ELR (cell line): ENCODE measurements around the gene POLR1G.

Experiments used
- DNase-seq: peaks from one replicate; pipeline ENCODE4 v3.0.0-alpha.2; 2015; ENCODE audit warnings: low read depth

Gene POLR1G

DNA sequence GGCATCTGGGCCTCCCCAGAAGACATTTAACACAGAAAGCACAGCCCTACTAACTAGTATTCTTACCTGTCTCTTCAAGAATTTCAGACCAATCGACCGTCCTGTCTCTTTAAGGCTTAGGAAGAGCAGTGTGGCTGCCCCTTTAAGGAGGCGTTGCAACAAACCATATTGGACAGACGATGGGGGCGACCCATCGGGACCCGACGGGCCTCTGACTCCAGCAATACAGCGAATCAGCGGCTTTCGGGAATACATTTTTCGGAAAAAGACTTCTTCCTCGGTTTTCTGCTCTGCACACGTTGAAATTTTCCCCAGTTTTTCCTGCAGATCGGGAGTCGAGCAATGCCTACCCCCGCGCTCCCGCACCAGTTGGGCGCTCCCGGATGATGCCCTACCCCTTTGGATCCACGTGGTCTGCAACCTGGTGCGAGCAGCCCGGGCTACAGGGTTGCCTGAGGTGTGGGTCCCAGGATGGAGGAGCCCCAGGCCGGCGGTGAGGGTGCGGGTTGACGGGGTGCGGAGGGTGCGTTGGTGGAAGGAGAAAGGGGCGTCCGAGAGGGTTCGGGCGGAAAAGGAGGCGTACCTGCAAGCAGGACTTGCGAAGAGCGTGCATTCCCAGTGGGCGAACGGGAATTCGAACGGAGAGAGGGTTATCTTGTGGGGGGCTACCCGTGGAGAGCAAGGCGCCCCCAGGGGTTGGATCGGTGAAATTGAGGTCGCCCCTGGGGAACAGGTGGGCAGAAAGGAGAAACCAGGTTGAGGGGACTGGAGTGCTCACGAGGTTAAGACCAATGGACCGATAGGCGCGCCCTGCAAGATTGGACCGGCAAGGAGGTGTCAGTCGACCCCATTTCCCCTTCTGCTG lies at the start of gene POLR1G:
POLR1G (plus strand) TSS at position 419 of the 865 bp plus-strand sequence; CDS start at position 472, 53 bp downstream.
- peak; percentile 88 for DNase-seq

DNA sequence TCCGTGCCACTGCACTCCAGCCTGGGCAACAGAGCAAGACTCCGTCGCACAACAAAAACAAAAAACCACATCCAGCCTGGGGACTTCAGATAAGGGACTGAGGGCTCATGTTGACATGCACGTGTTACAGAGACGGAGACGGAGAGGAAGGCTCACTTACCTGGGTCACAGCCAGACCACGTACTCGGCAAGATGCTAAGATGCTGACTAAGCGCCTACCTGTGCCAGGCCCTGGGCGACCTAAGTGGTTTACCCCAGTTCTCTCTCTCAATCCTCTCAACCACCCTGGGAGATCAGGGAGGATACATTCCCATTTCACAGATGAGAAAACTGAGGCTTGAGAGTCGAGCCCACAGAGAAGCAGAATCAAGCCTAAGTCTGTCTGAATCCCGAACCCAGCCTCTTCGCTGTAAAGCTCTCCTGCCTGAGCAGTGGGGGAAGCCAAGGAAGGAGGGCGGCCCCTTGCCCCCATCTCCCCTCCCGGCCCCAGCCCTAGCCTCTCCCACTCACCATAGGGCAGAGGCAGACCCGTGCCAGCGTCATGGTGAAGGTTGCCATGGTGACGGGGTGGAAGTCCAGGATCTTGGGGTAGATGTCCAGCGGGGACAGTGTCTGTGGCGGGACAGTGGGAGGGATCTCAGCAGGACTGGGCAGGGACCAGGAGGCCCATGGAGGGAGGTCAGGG lies 49.5 kb upstream of the POLR1G start:
- no peak for DNase-seq

DNA sequence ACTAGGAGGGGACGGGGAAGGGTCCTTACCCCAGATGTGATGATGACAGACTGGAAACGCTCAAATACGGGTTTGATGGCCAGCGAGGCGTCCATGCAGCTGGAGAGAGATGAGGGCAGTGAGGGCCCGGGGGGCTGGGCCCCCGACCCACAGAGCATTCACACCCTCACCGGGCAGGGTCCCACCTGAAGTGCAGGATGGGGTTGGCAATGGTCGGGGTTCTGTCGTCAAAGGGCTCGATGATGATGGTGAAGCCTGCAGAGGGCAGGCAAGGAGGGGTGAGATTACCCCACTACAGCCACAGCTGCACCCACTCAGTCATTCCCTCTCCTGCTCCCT lies 49.0 kb upstream of the POLR1G start:
- DNase-seq, result no peak

- no peak for DNase-seq
These were observed 48.1 kb upstream of the POLR1G start for GRCh38 chr19:45358213-45358792.

DNA sequence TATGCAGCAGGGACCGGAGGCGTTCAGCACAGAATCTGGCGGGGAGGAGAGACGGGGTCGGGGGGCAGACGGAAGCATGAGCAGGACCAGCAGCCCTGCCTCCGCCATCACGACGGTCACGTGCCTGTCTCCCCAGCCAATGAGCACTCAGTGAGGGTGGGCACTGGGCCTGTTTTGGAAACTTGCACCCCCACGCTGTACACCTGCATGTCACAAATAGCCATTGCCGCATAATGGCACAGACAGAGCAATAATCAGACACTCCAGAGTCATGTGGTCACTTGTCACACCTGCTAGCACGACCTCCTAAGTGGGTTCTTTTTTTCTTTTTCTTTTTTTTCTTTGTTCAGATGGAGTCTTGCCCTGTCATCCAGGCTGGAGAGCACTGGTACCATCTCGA lies 44.8 kb upstream of the POLR1G start:
- DNase-seq, result no peak

- no peak for DNase-seq
These were observed 44.2 kb upstream of the POLR1G start for GRCh38 chr19:45362291-45362690.

GRCh38 chr19:45363861-45364459 lies 42.5 kb upstream of the POLR1G start:
- no peak for DNase-seq

GRCh38 chr19:45364696-45365095 lies 41.7 kb upstream of the POLR1G start:
- no peak for DNase-seq

- no peak for DNase-seq
These were observed 38.3 kb upstream of the POLR1G start for GRCh38 chr19:45368127-45368526.

DNA sequence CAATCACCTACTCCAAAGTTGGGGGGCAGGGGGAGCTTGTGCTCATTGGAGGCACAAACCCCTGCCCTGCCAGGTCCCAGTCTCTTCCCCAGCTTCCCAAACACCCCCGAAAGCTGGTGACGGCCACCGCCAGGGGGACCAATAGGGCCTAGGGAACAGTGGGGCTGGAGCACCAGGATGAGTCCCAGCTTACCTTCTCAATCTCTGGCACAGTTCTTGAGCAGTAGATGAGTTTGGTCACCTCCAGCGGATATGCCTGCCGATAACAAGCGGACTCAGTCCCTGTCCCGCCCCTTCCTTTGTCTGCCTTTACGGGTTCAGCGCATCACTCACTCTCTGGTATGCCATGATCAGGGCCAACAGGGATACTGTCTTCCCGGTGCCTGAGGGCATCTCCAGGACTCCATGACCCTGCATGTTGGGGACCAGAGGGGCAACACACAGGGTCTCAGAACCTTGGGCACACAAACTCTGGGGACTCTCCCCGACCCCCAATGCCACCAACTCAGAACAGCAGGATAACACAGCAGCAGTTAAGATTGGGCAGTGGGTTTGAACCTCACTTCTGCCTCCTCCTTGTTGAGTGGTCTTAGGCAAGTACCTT lies 37.6 kb upstream of the POLR1G start:
- no peak for DNase-seq

GRCh38 chr19:45370410-45371204 lies 35.8 kb upstream of the POLR1G start, which contains the start of gene ERCC2:
Gene ERCC2, minus strand, starts transcription at chr19:45370573. Its CDS starts 33 bp downstream, at chr19:45370540.
- DNase-seq, result peak; percentile 99

- peak; percentile 93 for DNase-seq
These were observed 30.3 kb upstream of the POLR1G start for GRCh38 chr19:45376045-45376724.

DNA sequence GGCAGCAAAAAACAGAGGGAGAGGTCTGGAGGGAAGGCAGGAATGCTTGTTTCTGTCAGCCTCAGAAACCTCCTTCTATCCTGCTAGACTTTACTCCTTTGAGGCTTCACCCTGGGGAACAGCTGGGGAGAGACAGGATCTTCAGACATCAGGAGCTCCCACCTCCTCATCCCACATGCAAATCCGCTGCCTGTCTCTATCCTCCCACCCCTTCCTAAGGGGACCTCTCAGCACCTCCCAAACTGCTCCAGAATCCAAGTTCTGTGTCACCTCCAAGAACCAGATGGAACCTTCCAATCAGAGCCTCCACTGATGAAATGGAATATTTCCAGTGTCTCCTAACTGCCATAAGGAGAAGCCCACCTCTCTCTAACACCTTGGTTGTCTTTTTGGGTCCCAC lies 26.3 kb upstream of the POLR1G start:
- no peak for DNase-seq

DNA sequence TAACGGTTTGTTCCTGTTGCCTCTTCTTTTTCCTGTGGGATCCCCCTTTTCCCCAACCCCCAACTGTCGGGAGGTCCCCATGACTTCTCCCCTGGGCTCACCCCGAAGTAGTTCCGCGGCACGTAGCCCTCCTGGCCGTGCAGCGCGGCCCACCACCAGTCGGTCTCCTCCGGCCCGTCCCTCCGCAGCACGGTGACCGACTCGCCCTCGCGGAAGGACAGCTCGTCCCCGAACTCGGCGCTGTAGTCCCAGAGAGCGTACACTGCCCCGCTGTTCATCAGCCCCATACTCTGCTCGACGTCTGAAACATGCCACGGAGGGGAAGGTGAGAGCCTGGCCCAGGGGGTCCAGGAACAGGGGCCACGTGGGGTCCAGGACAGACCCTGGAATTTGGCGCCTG lies 24.0 kb upstream of the POLR1G start:
- DNase-seq, result no peak

DNA sequence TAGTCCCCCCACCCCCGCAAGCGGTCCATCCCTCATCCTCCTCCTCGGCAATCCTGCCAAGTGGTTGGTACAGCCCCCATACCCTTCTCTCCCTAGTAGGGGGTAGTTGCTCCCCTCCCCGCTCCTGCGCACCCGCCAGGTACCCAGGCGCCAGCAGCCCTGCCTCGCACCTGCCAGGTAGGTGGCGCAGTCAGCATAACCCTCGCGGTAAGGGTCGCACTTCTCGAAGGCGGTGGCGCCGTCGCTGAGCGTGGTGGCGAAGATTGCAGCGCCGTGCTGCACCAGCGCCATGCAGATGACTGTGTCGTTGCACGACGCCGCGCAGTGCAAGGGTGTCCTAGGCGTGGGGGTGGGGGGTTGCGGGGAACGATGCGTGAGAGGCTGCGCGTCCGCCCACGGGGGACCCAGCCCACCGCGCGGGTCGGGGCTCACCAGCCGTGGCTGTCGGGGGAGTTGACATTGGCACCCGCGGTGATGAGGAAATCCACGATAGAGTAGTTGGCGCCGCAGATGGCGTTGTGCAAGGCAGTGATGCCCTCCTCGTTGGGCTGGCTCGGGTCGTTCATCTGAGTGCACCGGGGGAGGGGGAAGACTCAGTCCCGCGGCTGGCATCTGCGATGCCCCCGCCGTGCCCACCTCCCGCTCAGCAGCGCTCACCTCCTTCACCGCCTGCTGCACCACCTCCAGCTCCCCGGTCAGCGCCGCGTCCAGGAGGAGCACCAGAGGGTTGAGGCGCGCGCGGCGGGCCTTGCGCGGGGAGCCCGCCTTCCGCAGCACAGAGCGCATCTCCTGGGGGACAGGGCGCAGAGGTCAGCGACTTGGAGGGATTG lies 20.8 kb upstream of the POLR1G start:
- DNase-seq, result no peak

GRCh38 chr19:45391346-45391745 lies 15.1 kb upstream of the POLR1G start:
- peak; percentile 52 for DNase-seq

GRCh38 chr19:45391871-45392665 lies 14.4 kb upstream of the POLR1G start:
- DNase-seq, result no peak

DNA sequence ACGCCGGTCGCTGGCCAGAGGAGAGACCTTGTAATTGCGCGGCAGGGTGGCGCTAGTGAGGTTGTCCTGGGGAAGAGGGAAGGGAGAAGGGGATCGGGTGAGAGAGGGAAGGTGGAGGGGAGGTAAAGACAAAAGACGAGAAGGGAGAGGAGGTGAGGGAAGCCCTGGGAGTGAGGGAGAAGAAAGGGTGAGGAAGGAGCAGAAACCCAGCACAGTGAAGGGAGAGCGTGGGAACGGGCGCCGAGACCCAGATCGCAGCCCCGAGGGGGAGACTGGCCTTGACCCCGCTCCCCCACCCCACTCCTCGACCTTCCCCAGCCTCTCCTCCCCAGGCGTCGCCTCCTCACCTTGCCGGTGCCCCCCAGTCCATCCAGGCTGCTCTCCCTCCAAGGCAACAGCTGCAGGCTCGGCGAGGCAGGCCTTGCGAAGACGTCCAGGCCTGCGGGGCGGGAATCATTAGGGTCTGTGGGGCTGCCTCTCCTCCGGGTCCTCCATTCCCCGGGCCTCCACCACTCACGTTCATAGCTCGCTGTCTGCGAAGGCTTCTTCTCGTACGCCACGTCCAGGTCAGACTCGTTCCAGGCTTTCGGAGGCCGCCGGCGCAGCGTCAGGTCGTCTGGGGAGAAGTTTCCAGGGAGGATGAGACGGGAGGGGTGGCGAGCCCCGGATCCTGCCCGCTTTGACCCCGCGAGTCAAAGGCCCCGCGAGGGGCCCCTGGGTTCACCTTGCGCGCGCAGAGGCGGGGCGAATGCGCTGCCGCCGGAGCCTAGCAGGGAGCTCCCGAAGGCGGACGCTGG lies 10.4 kb upstream of the POLR1G start:
- no peak for DNase-seq
